ENCODE results near the gene NPIPB4.
"Not testable (repeated sequence)": the region's sequence is repeated elsewhere in the genome, so short reads cannot be mapped to it uniquely, and the experiment has no call there.

Gene NPIPB4

GRCh38 chr16:21801538-21802374 lies 55.8 kb downstream of the NPIPB4 start:
- H3K36me3 ChIP-seq (ENCODE audit: insufficient read depth); H4K20me1 ChIP-seq (ENCODE audit: insufficient read depth); H3K27me3 ChIP-seq (ENCODE audit: insufficient read depth, low read depth); H3K4me3 ChIP-seq (IDR thresholded peaks at IDR 0.05; ENCODE audit: insufficient read depth, low read depth, low read length); H3K9ac ChIP-seq; H3K79me2 ChIP-seq (ENCODE audit: insufficient read depth, low read depth): not testable (repeated sequence)
- Histone ChIP-seq H3K27ac (peak overlapping the region; percentile 38; the same call in 1 of the 2 replicates), H3K4me1 (ENCODE audit: low read depth, poor library complexity, severe bottlenecking) (peaks cover 10% of the 10 kb centered on the region), H2AFZ (ENCODE audit: low read depth) (peak overlapping the region; percentile 39; the same call in 1 of the 2 replicates), H3K4me2 (peak overlapping the region; percentile 59; the same call in 1 of the 2 replicates)
- TF ChIP-seq, protein P1, sequence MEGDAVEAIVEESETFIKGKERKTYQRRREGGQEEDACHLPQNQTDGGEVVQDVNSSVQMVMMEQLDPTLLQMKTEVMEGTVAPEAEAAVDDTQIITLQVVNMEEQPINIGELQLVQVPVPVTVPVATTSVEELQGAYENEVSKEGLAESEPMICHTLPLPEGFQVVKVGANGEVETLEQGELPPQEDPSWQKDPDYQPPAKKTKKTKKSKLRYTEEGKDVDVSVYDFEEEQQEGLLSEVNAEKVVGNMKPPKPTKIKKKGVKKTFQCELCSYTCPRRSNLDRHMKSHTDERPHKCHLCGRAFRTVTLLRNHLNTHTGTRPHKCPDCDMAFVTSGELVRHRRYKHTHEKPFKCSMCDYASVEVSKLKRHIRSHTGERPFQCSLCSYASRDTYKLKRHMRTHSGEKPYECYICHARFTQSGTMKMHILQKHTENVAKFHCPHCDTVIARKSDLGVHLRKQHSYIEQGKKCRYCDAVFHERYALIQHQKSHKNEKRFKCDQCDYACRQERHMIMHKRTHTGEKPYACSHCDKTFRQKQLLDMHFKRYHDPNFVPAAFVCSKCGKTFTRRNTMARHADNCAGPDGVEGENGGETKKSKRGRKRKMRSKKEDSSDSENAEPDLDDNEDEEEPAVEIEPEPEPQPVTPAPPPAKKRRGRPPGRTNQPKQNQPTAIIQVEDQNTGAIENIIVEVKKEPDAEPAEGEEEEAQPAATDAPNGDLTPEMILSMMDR (conservative IDR thresholded peaks at IDR 0.05; ENCODE audit: low read depth, low read length): peak; percentile 63

DNA sequence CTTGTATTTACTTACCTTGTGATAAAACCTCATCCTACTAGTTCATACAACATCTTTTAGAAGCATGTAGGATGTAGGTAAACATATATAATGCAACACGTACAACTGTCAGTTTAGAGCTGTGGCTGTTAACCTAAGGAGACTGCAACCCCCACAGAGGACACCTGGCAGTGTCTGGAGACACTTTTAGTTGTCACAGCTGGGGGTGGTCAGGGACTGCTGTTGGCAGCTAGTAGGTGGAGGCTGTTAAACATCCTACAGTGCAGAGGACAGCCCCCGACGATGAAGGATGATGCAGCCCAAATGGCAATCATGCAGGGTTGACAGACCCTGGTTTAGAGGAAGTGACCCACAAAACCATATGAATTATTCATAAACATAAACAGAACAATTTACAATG lies 59.0 kb downstream of the NPIPB4 start:
- H3K36me3 ChIP-seq (ENCODE audit: insufficient read depth); H3K27me3 ChIP-seq (ENCODE audit: insufficient read depth, low read depth); H3K4me2 ChIP-seq; H3K4me3 ChIP-seq (IDR thresholded peaks at IDR 0.05; ENCODE audit: insufficient read depth, low read depth, low read length); H2AFZ ChIP-seq (ENCODE audit: low read depth); H3K9ac ChIP-seq; H3K27ac ChIP-seq; H3K79me2 ChIP-seq (ENCODE audit: insufficient read depth, low read depth); H4K20me1 ChIP-seq (ENCODE audit: insufficient read depth): not testable (repeated sequence)
- peaks cover 10% of the 10 kb centered on the region for H3K4me1 ChIP-seq (ENCODE audit: low read depth, poor library complexity, severe bottlenecking)

- H3K9ac ChIP-seq; H3K36me3 ChIP-seq (ENCODE audit: insufficient read depth); H2AFZ ChIP-seq (ENCODE audit: low read depth); H3K27ac ChIP-seq; H3K4me3 ChIP-seq (IDR thresholded peaks at IDR 0.05; ENCODE audit: insufficient read depth, low read depth, low read length); H3K4me2 ChIP-seq; H4K20me1 ChIP-seq (ENCODE audit: insufficient read depth); H3K79me2 ChIP-seq (ENCODE audit: insufficient read depth, low read depth); H3K4me1 ChIP-seq (ENCODE audit: low read depth, poor library complexity, severe bottlenecking); H3K27me3 ChIP-seq (ENCODE audit: insufficient read depth, low read depth): not testable (repeated sequence)
Observed at GRCh38 chr16:21793310-21793709, 64.2 kb downstream of the NPIPB4 start.

DNA sequence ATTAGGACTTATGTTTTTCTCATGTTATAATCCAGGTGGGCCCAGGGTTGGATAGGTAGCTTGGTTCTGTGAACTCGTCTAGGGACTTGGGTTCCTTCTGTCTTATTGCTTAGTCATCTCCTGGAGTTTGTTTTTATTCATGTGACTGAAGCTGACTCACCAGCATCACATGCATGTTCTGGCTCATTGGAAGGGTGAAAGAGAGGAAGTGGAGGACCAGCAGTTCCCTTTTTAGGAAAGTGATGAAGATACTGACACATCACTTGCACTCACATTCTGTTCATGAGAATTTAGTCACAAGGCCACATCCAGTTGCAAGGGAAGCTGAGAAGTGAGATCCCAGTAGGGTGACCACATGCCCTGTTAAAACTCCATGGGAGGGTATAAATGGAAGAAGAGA lies 67.0 kb downstream of the NPIPB4 start:
- H3K27ac ChIP-seq; H3K79me2 ChIP-seq (ENCODE audit: insufficient read depth, low read depth); H3K27me3 ChIP-seq (ENCODE audit: insufficient read depth, low read depth); H3K4me2 ChIP-seq; H3K36me3 ChIP-seq (ENCODE audit: insufficient read depth); H3K9ac ChIP-seq; H2AFZ ChIP-seq (ENCODE audit: low read depth); H3K4me1 ChIP-seq (ENCODE audit: low read depth, poor library complexity, severe bottlenecking); H3K4me3 ChIP-seq (IDR thresholded peaks at IDR 0.05; ENCODE audit: insufficient read depth, low read depth, low read length); H4K20me1 ChIP-seq (ENCODE audit: insufficient read depth): not testable (repeated sequence)

Measured in KMS-11 (cell line).